Neural progenitor cell (in vitro differentiated cells): ENCODE results near the gene MAJIN.

ENCODE experiments used
- CTCF ChIP-seq: fragments of 200-600 bp; sonication (generic); IDR thresholded peaks from 2 replicates; pipeline ENCODE4 v1.5.1; 2017; ENCODE audit warnings: antibody characterized with exemption, mild to moderate bottlenecking
- EZH2 ChIP-seq: fragments of 200-600 bp; sonication (generic); IDR thresholded peaks from 2 replicates; pipeline ENCODE4 v1.6.1; 2017; ENCODE audit warnings: antibody characterized with exemption, mild to moderate bottlenecking, moderate library complexity
- EZH2phosphoT487 ChIP-seq: fragments of 200-600 bp; sonication (generic); IDR thresholded peaks from 2 replicates; pipeline ENCODE4 v1.6.1; 2017; ENCODE audit warnings: antibody characterized with exemption

GRCh38 chr11:64924910-64925284 lies 47.0 kb downstream of the MAJIN start:
- no peak for TF ChIP-seq CTCF
- TF ChIP-seq EZH2, result no peak
- no peak for TF ChIP-seq EZH2phosphoT487
